Adrenal gland (tissue), 5 donors: ENCODE results near the gene SH2B3.

ENCODE experiments used
- POLR2A ChIP-seq, 2 donors: fragments of 450-650 bp; IDR thresholded peaks; one replicate each; pipeline ENCODE4 v1.6.1; 2017; ENCODE audit warnings: antibody characterized with exemption in 2 of 2, mild to moderate bottlenecking in 2 of 2, moderate library complexity in 1 of 2
- TF ChIP-seq, protein P1 (sequence below), 6 experiments: fragments of 450-650 bp in 4 of 6; fragments of 200-600 bp in 2 of 6; sonication (generic) in 1 of 6; IDR thresholded peaks; 1 replicate in 5 of 6; 2 replicates in 1 of 6; pipeline versions ENCODE4 v1.5.1 to v1.8.0; 2016 to 2021; ENCODE audit warnings: antibody characterized with exemption in 6 of 6, mild to moderate bottlenecking in 2 of 6, moderate library complexity in 1 of 6
- donor health status: DM: no; HTN: no; CAD: no.

DNA sequence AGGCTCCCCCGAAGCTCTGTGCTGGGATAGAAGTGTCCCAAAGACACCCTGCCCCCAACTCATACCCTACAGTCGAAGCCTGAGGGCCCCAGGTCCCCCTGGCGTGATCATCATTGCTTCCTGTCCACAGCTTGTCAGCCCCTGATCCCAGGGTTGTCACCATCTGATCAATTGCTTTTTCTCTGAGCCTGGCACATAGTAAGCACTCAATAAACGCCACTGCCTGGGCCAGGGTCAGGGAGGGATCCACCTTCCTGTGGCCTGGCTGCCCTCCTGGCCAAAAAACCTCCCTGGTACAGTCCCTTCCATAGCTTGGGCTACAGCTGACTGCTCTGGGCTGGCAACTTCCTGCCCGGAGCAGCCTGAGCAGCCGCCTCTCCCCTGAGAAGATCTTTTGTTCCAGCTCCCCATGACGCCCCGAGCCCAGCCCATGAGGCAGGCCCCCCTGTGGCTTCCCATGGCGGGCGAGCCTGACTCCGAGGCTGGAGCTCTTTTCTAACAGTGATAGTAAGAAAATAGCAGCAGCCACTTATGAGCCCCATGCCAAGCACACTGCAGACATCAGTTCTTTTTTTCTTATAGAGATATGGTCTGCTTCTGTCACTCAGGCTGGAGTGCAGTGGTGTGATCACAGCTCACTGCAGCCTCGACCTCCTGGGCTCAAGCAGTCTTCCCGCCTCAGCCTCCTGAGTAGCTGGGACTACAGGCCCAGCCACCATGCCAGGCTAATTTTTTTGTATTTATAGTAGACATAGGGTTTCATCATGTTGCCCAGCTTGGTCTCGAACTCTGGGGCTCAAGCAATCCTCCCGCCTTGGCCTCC lies 6.5 kb downstream of the SH2B3 start:
- TF ChIP-seq, protein P1, sequence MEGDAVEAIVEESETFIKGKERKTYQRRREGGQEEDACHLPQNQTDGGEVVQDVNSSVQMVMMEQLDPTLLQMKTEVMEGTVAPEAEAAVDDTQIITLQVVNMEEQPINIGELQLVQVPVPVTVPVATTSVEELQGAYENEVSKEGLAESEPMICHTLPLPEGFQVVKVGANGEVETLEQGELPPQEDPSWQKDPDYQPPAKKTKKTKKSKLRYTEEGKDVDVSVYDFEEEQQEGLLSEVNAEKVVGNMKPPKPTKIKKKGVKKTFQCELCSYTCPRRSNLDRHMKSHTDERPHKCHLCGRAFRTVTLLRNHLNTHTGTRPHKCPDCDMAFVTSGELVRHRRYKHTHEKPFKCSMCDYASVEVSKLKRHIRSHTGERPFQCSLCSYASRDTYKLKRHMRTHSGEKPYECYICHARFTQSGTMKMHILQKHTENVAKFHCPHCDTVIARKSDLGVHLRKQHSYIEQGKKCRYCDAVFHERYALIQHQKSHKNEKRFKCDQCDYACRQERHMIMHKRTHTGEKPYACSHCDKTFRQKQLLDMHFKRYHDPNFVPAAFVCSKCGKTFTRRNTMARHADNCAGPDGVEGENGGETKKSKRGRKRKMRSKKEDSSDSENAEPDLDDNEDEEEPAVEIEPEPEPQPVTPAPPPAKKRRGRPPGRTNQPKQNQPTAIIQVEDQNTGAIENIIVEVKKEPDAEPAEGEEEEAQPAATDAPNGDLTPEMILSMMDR (IDR thresholded peaks at IDR 0.05): no peak
- TF ChIP-seq POLR2A (IDR thresholded peaks at IDR 0.05): no peak
